GM20000 (cell line): ENCODE results near the gene ENPP1.

Experiments used
- DNase-seq: peaks from one replicate; pipeline ENCODE4 v3.0.0; 2012; ENCODE audit warnings: low spot score
- CTCF ChIP-seq: IDR thresholded peaks from 2 replicates; pipeline ENCODE4 v1.5.1; 2012; ENCODE audit warnings: mild to moderate bottlenecking, control low read depth; ENCODE audit errors: extremely low read depth, missing control alignments

The ENPP1 gene

GRCh38 chr6:131816869-131817268 is 9.0 kb downstream of the ENPP1 start:
- DNase-seq: no peak
- no peak for TF ChIP-seq CTCF

GRCh38 chr6:131819572-131820124 is 11.8 kb downstream of the ENPP1 start:
- no peak for DNase-seq

GRCh38 chr6:131821010-131821807 is 13.4 kb downstream of the ENPP1 start:
- no peak for TF ChIP-seq CTCF
- DNase-seq: no peak

More at GRCh38 chr6:131819572-131820124, 11.8 kb downstream of the ENPP1 start:
- TF ChIP-seq CTCF: no peak

- no peak for DNase-seq
- TF ChIP-seq CTCF: no peak
Measured at GRCh38 chr6:131822119-131822518, 14.3 kb downstream of the ENPP1 start.

GRCh38 chr6:131823276-131823902 is 15.6 kb downstream of the ENPP1 start:
- no peak for DNase-seq
- TF ChIP-seq CTCF: no peak

GRCh38 chr6:131825946-131826345 is 18.1 kb downstream of the ENPP1 start:
- TF ChIP-seq CTCF: no peak

GRCh38 chr6:131828080-131828479 is 20.3 kb downstream of the ENPP1 start:
- no peak for TF ChIP-seq CTCF
- no peak for DNase-seq

More at GRCh38 chr6:131825946-131826345, 18.1 kb downstream of the ENPP1 start:
- DNase-seq: no peak
